NB4 (cell line): Measurements from ENCODE around the gene C13orf46.

Source experiments
- MYC ChIP-seq: IDR thresholded peaks from 2 replicates; pipeline ENCODE4 v1.6.1; 2011; ENCODE audit warnings: low read depth, low read length
- POLR2A ChIP-seq: IDR thresholded peaks from 2 replicates; pipeline ENCODE4 v1.6.1; 2011; ENCODE audit warnings: mild to moderate bottlenecking; ENCODE audit not compliant: insufficient read length; ENCODE audit errors: extremely low read depth
- TF ChIP-seq, protein P1 (sequence below): IDR thresholded peaks from one replicate; pipeline ENCODE4 v1.5.1; 2012; ENCODE audit warnings: low read depth, low read length

GRCh38 chr13:113943821-113944565, 29.9 kb downstream of the C13orf46 start:
- TF ChIP-seq, protein P1, sequence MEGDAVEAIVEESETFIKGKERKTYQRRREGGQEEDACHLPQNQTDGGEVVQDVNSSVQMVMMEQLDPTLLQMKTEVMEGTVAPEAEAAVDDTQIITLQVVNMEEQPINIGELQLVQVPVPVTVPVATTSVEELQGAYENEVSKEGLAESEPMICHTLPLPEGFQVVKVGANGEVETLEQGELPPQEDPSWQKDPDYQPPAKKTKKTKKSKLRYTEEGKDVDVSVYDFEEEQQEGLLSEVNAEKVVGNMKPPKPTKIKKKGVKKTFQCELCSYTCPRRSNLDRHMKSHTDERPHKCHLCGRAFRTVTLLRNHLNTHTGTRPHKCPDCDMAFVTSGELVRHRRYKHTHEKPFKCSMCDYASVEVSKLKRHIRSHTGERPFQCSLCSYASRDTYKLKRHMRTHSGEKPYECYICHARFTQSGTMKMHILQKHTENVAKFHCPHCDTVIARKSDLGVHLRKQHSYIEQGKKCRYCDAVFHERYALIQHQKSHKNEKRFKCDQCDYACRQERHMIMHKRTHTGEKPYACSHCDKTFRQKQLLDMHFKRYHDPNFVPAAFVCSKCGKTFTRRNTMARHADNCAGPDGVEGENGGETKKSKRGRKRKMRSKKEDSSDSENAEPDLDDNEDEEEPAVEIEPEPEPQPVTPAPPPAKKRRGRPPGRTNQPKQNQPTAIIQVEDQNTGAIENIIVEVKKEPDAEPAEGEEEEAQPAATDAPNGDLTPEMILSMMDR, result no peak
- TF ChIP-seq MYC, result no peak
- TF ChIP-seq POLR2A, result no peak
